Measurements from ENCODE around the gene PCDHGB6. TPM values are rescaled to one million over a fixed set of nuclear protein-coding genes. Genes with fewer than 3 reads are reported as not detected.

The PCDHGB6 gene
- total and polyA plus RNA-seq, 2 donors (not counting 3 experiments of a cell fraction or from before 2014, with no cell fraction given) = 2.3 to 4.8 TPM

- no peak overlapping the region for H3K4me3 ChIP-seq (replicated peaks in 1 of 3; ENCODE audit: insufficient read depth in 1 of 3, low read depth in 1 of 3, low read length in 3 of 3)
- ChIA-PET CTCF (interaction anchor here (0.8 to 2.2 kb wide), 11 partner anchors 9 to 184 kb away, joined by 3 to 11 read pairs (median 5); partner anchors contain the start of genes PCDHGA1, PCDHGA11, PCDHGA12 and PCDHGA2), POLR2A (no interaction called here)
- H4K20me1 ChIP-seq (replicated peaks; ENCODE audit: control insufficient read depth, extremely low read depth, insufficient read depth, low read length) = no peaks in the 10 kb centered on the region
- H3K27ac ChIP-seq (ENCODE audit: insufficient read depth, low read depth, low read length) = no peak overlapping the region
- BruUV-seq (replicated peaks) = no TSS peak
- no peaks in the 10 kb centered on the region for H3K9me1 ChIP-seq (replicated peaks; ENCODE audit: control insufficient read depth, extremely low read depth, insufficient read depth, low read length)
- TF ChIP-seq FOS (IDR thresholded peaks at IDR 0.05; ENCODE audit: borderline replicate concordance, insufficient read depth, low read length) (no peak), JUN (IDR thresholded peaks at IDR 0.05; ENCODE audit: borderline replicate concordance, insufficient read depth, insufficient read length, low read depth) (no peak), MYC (IDR thresholded peaks at IDR 0.05; ENCODE audit: low read depth, low read length) (no peak), EZH2 (IDR thresholded peaks at IDR 0.05; ENCODE audit: borderline replicate concordance, low read depth, low read length, severe bottlenecking) (peak; percentile 58)
- no peaks in the 10 kb centered on the region for H3K36me3 ChIP-seq (ENCODE audit: control insufficient read depth in 2 of 2, extremely low read depth in 1 of 2, insufficient read depth in 2 of 2, low read length in 2 of 2)
- no peaks in the 10 kb centered on the region for H3K79me2 ChIP-seq (ENCODE audit: control insufficient read depth, insufficient read depth, low read length)
- H2AFZ ChIP-seq (ENCODE audit: low read depth, low read length) = no peak overlapping the region
- no peak for DNase-seq (ENCODE audit: low read depth, low spot score)
- intact Hi-C loops (cut with micrococcal nuclease) (no loop called here), dilution Hi-C loops (cut with MboI; ENCODE audit: extremely low pct_ligation_motif_present, low sequenced_read_pairs) (no loop called here)
- H3K9ac ChIP-seq (replicated peaks; ENCODE audit: extremely low read depth, insufficient read depth, low read length) = no peak overlapping the region
- no peak for FAIRE-seq
- H3K4me1 ChIP-seq (ENCODE audit: control insufficient read depth, extremely low read depth, insufficient read depth, low read length) = no peaks in the 10 kb centered on the region
- H3K9me3 ChIP-seq (replicated peaks; ENCODE audit: control insufficient read depth, insufficient read depth, low read length) = no peaks in the 10 kb centered on the region
- peaks cover 31 to 63% of the 10 kb centered on the region in 2 experiments for H3K27me3 ChIP-seq (ENCODE audit: control insufficient read depth in 2 of 2, insufficient read depth in 2 of 2, low read length in 2 of 2)
- no peak overlapping the region for H3K4me2 ChIP-seq (ENCODE audit: insufficient read depth, low read length)
Observed at GRCh38 chr5:141383345-141383744, 24.5 kb upstream of the PCDHGB6 start.

GRCh38 chr5:141384471-141385267 is 23.2 kb upstream of the PCDHGB6 start:
- Histone ChIP-seq H3K27me3 (ENCODE audit: control insufficient read depth in 2 of 2, insufficient read depth in 2 of 2, low read length in 2 of 2) (peaks cover 36 to 66% of the 10 kb centered on the region in 2 experiments), H3K79me2 (ENCODE audit: control insufficient read depth, insufficient read depth, low read length) (no peaks in the 10 kb centered on the region), H3K36me3 (ENCODE audit: control insufficient read depth in 2 of 2, extremely low read depth in 1 of 2, insufficient read depth in 2 of 2, low read length in 2 of 2) (no peaks in the 10 kb centered on the region), H3K4me1 (ENCODE audit: control insufficient read depth, extremely low read depth, insufficient read depth, low read length) (no peaks in the 10 kb centered on the region), H3K9me1 (replicated peaks; ENCODE audit: control insufficient read depth, extremely low read depth, insufficient read depth, low read length) (no peaks in the 10 kb centered on the region), H3K4me3 (replicated peaks in 1 of 3; ENCODE audit: insufficient read depth in 1 of 3, low read depth in 1 of 3, low read length in 3 of 3) (no peak overlapping the region), H3K9ac (replicated peaks; ENCODE audit: extremely low read depth, insufficient read depth, low read length) (no peak overlapping the region), H3K27ac (ENCODE audit: insufficient read depth, low read depth, low read length) (no peak overlapping the region), H2AFZ (ENCODE audit: low read depth, low read length) (no peak overlapping the region), H3K9me3 (replicated peaks; ENCODE audit: control insufficient read depth, insufficient read depth, low read length) (no peaks in the 10 kb centered on the region), H4K20me1 (replicated peaks; ENCODE audit: control insufficient read depth, extremely low read depth, insufficient read depth, low read length) (no peaks in the 10 kb centered on the region), H3K4me2 (ENCODE audit: insufficient read depth, low read length) (no peak overlapping the region)
- BruUV-seq (replicated peaks) = no TSS peak
- TF ChIP-seq, protein P1, sequence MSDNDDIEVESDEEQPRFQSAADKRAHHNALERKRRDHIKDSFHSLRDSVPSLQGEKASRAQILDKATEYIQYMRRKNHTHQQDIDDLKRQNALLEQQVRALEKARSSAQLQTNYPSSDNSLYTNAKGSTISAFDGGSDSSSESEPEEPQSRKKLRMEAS (IDR thresholded peaks at IDR 0.05; ENCODE audit: insufficient read depth, insufficient read length) = no peak
- TF ChIP-seq POLR2A (IDR thresholded peaks at IDR 0.05; ENCODE audit: low read depth, low read length) (no peak), POLR2AphosphoS5 (IDR thresholded peaks at IDR 0.05; ENCODE audit: insufficient read depth, low read depth, low read length) (no peak), MYC (IDR thresholded peaks at IDR 0.05; ENCODE audit: low read depth, low read length) (no peak), EZH2 (IDR thresholded peaks at IDR 0.05; ENCODE audit: borderline replicate concordance, low read depth, low read length, severe bottlenecking) (no peak), GATA2 (IDR thresholded peaks at IDR 0.05; ENCODE audit: insufficient read depth, insufficient read length, low read depth, low read length) (no peak), FOS (IDR thresholded peaks at IDR 0.05; ENCODE audit: borderline replicate concordance, insufficient read depth, low read length) (no peak), JUN (IDR thresholded peaks at IDR 0.05; ENCODE audit: borderline replicate concordance, insufficient read depth, insufficient read length, low read depth) (no peak)
- TF ChIP-seq, protein P2, sequence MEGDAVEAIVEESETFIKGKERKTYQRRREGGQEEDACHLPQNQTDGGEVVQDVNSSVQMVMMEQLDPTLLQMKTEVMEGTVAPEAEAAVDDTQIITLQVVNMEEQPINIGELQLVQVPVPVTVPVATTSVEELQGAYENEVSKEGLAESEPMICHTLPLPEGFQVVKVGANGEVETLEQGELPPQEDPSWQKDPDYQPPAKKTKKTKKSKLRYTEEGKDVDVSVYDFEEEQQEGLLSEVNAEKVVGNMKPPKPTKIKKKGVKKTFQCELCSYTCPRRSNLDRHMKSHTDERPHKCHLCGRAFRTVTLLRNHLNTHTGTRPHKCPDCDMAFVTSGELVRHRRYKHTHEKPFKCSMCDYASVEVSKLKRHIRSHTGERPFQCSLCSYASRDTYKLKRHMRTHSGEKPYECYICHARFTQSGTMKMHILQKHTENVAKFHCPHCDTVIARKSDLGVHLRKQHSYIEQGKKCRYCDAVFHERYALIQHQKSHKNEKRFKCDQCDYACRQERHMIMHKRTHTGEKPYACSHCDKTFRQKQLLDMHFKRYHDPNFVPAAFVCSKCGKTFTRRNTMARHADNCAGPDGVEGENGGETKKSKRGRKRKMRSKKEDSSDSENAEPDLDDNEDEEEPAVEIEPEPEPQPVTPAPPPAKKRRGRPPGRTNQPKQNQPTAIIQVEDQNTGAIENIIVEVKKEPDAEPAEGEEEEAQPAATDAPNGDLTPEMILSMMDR (IDR thresholded peaks at IDR 0.05; ENCODE audit: extremely low read depth in 1 of 2, insufficient read depth in 1 of 2, low read depth in 1 of 2, low read length in 2 of 2) = no peak
- ChIA-PET CTCF (no interaction called here), POLR2A (no interaction called here)
- DNase-seq (ENCODE audit: low read depth, low spot score) = no peak
- dilution Hi-C loops (cut with MboI; ENCODE audit: extremely low pct_ligation_motif_present, low sequenced_read_pairs) = no loop called here
- FAIRE-seq = no peak
- intact Hi-C loops (cut with micrococcal nuclease) = no loop called here
